WTC11 (cell line): ENCODE results near the gene DSE. TPM values are rescaled to one million over a fixed set of nuclear protein-coding genes. Genes with fewer than 3 reads are reported as not detected.

Experiments
- ATAC-seq: fragments of 200-7000 bp; cut with Tn5 transposase; 2 replicates; pipeline ENCODE4 v1.10.0; 2021; ENCODE audit warnings: mild to moderate bottlenecking, moderate library complexity
- CTCF ChIA-PET: fragments of 300-600 bp; sonication (Branson Sonifier 250); formaldehyde crosslinking; loops from one replicate; lab custom pipeline; 2021; ENCODE audit warnings: antibody characterized with exemption; lab: Charles Lee
- POLR2A ChIA-PET: fragments of 350-600 bp; sonication (Branson Sonifier 250); formaldehyde crosslinking; loops from one replicate; lab custom pipeline; 2021; ENCODE audit warnings: antibody characterized with exemption; lab: Charles Lee
- DNase-seq: peaks from one replicate; pipeline ENCODE4 v3.0.0; 2021; ENCODE audit warnings: low spot score
- H3K27ac Mint-ChIP-seq: 2 replicates; pipeline ENCODE4 v1.8.0; 2021; ENCODE audit warnings: mixed read lengths
- H3K27me3 Mint-ChIP-seq: 2 replicates; pipeline ENCODE4 v1.8.0; 2021; ENCODE audit warnings: low read depth, mild to moderate bottlenecking, moderate library complexity, mixed read lengths
- H3K36me3 Mint-ChIP-seq: 2 replicates; pipeline ENCODE4 v1.8.0; 2021; ENCODE audit warnings: mixed read lengths
- H3K4me1 Mint-ChIP-seq: 2 replicates; pipeline ENCODE4 v1.8.0; 2022; ENCODE audit warnings: mixed read lengths
- H3K4me3 Mint-ChIP-seq: 2 replicates; pipeline ENCODE4 v1.8.0; 2021; ENCODE audit warnings: mild to moderate bottlenecking, moderate library complexity, mixed read lengths
- H3K9me3 Mint-ChIP-seq: 2 replicates; pipeline ENCODE4 v1.8.0; 2021; ENCODE audit warnings: mixed read lengths
- CREB1 ChIP-seq: sonication (generic); formaldehyde crosslinking; IDR thresholded peaks from 2 replicates; pipeline ENCODE4 v1.8.0; 2023; ENCODE audit warnings: mild to moderate bottlenecking, missing genetic modification reagents
- ETV6 ChIP-seq: sonication (generic); formaldehyde crosslinking; IDR thresholded peaks from 2 replicates; pipeline ENCODE4 v1.8.1; 2022; ENCODE audit warnings: mild to moderate bottlenecking, missing genetic modification reagents
- FOXJ3 ChIP-seq: sonication (generic); formaldehyde crosslinking; IDR thresholded peaks from 2 replicates; pipeline ENCODE4 v1.9.0; 2021; ENCODE audit warnings: missing genetic modification reagents, mild to moderate bottlenecking, borderline replicate concordance
- FOXP1 ChIP-seq: sonication (generic); formaldehyde crosslinking; IDR thresholded peaks from 2 replicates; pipeline ENCODE4 v1.8.0; 2022; ENCODE audit warnings: missing genetic modification reagents, mild to moderate bottlenecking, moderate library complexity, borderline replicate concordance
- HMGA2 ChIP-seq: fragments of 250-450 bp; sonication (Bioruptor Pico); IDR thresholded peaks from 2 replicates; pipeline ENCODE4 v1.4.0; 2021; ENCODE audit warnings: mild to moderate bottlenecking, moderate library complexity
- JAZF1 ChIP-seq: fragments of 250-450 bp; sonication (Bioruptor Pico); IDR thresholded peaks from 2 replicates; pipeline ENCODE4 v1.9.0; 2021; ENCODE audit warnings: moderate library complexity, mild to moderate bottlenecking, inconsistent platforms
- MYBL2 ChIP-seq: sonication (generic); formaldehyde crosslinking; IDR thresholded peaks from 2 replicates; pipeline ENCODE4 v1.8.1; 2023; ENCODE audit warnings: mild to moderate bottlenecking, moderate library complexity, missing genetic modification reagents
- NFYB ChIP-seq: sonication (generic); formaldehyde crosslinking; conservative IDR thresholded peaks from 2 replicates; pipeline ENCODE4 v1.8.0; 2022; ENCODE audit warnings: low read depth, missing genetic modification reagents
- NR1H2 ChIP-seq: sonication (generic); formaldehyde crosslinking; IDR thresholded peaks from 2 replicates; pipeline ENCODE4 v1.9.0; 2021; ENCODE audit warnings: mild to moderate bottlenecking, moderate library complexity, missing genetic modification reagents
- PRRX2 ChIP-seq: fragments of 250-450 bp; sonication (Bioruptor Pico); IDR thresholded peaks from 2 replicates; pipeline ENCODE4 v1.8.0; 2021; ENCODE audit warnings: mild to moderate bottlenecking
- RELA ChIP-seq: sonication (generic); formaldehyde crosslinking; IDR thresholded peaks from 2 replicates; pipeline ENCODE4 v1.8.1; 2022; ENCODE audit warnings: missing genetic modification reagents, mild to moderate bottlenecking, borderline replicate concordance
- RORB ChIP-seq: fragments of 250-450 bp; sonication (Bioruptor Pico); IDR thresholded peaks from 2 replicates; pipeline ENCODE4 v1.9.0; 2021; ENCODE audit warnings: mild to moderate bottlenecking
- SP1 ChIP-seq: sonication (generic); formaldehyde crosslinking; conservative IDR thresholded peaks from 2 replicates; pipeline ENCODE4 v1.8.1; 2022; ENCODE audit warnings: missing genetic modification reagents
- TEAD1 ChIP-seq: sonication (generic); formaldehyde crosslinking; IDR thresholded peaks from 2 replicates; pipeline ENCODE4 v1.8.0; 2022; ENCODE audit warnings: mild to moderate bottlenecking, missing genetic modification reagents
- TP53 ChIP-seq: sonication (generic); formaldehyde crosslinking; IDR thresholded peaks from 2 replicates; pipeline ENCODE4 v1.8.1; 2023; ENCODE audit warnings: mild to moderate bottlenecking, missing genetic modification reagents
- ZNF121 ChIP-seq: sonication (generic); formaldehyde crosslinking; IDR thresholded peaks from 2 replicates; pipeline ENCODE4 v1.8.0; 2023; ENCODE audit warnings: missing genetic modification reagents
- ZNF219 ChIP-seq: sonication (generic); formaldehyde crosslinking; IDR thresholded peaks from 2 replicates; pipeline ENCODE4 v1.8.0; 2023; ENCODE audit warnings: missing genetic modification reagents, mild to moderate bottlenecking, borderline replicate concordance
- ZNF263 ChIP-seq: sonication (generic); formaldehyde crosslinking; IDR thresholded peaks from 2 replicates; pipeline ENCODE4 v1.8.1; 2022; ENCODE audit warnings: low read depth, mild to moderate bottlenecking, moderate library complexity, missing genetic modification reagents
- ZNF396 ChIP-seq: fragments of 250-450 bp; sonication (Bioruptor Pico); IDR thresholded peaks from 2 replicates; pipeline ENCODE4 v1.8.0; 2021; ENCODE audit warnings: mild to moderate bottlenecking, moderate library complexity, borderline replicate concordance
- ZNF423 ChIP-seq: fragments of 250-450 bp; sonication (Bioruptor Pico); IDR thresholded peaks from 2 replicates; pipeline ENCODE4 v2.1.2; 2022; ENCODE audit warnings: mild to moderate bottlenecking, moderate library complexity
- total RNA-seq: library from RNA; stranded (reverse); gene quantifications from 3 replicates; pipeline ENCODE4 v1.2.3, GENCODE V29; 2021
- TF ChIP-seq, protein P1 (sequence below): sonication (generic); formaldehyde crosslinking; IDR thresholded peaks from 2 replicates; pipeline ENCODE4 v1.8.1; 2022; ENCODE audit warnings: low read depth, missing genetic modification reagents, borderline replicate concordance
- TF ChIP-seq, protein P2 (sequence below): sonication (generic); formaldehyde crosslinking; conservative IDR thresholded peaks from 2 replicates; pipeline ENCODE4 v1.8.1; 2023; ENCODE audit warnings: mild to moderate bottlenecking, low read depth, missing genetic modification reagents, moderate library complexity
- TF ChIP-seq, protein P3 (sequence below): sonication (generic); formaldehyde crosslinking; IDR thresholded peaks from 2 replicates; pipeline ENCODE4 v1.8.1; 2022; ENCODE audit warnings: mild to moderate bottlenecking, moderate library complexity, missing genetic modification reagents
- TF ChIP-seq, protein P4 (sequence below): fragments of 250-450 bp; sonication (Bioruptor Pico); IDR thresholded peaks from 2 replicates; pipeline ENCODE4 v1.9.0; 2021; ENCODE audit warnings: mild to moderate bottlenecking
- TF ChIP-seq, protein P5 (sequence below): sonication (generic); formaldehyde crosslinking; IDR thresholded peaks from 2 replicates; pipeline ENCODE4 v1.8.0; 2022; ENCODE audit warnings: mild to moderate bottlenecking, missing genetic modification reagents

Gene DSE
- total RNA-seq, 1 experiment from 2014 or later = 78.3 TPM

DNA sequence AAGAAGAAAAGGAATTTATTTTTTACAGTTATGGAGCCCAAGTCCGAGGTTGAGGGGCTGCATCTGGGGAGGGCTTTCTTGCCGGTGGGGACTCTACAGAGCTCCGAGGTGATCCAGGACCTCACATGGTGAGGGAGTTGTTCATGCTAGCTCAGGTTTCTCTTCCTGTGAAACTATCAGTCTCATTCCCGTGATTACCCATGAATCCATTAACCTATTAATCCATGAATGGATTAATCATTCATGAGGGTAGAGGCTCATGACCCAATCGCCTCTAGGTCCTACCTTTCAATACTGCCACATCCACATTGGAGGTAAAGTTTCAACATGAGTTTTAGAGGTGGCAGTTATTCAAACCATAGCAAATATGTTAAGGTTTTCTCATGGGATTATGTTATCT, 3.8 kb downstream of the DSE start:
- no peaks in the 10 kb centered on the region for H3K9me3 Mint-ChIP-seq
- ChIA-PET CTCF (no interaction called here), POLR2A (no interaction called here)

GRCh38 chr6:116375262-116375661, 4.5 kb downstream of the DSE start:
- no peaks in the 10 kb centered on the region for H3K9me3 Mint-ChIP-seq
- 0 out of 2 replicates have a peak, but pooled peaks cover 7% of the 10 kb centered on the region for H3K36me3 Mint-ChIP-seq
- ATAC-seq (no peak), DNase-seq (no peak)
- H3K4me3 Mint-ChIP-seq = no peak overlapping the region
- peak; percentile 87; the same call in 1 of the 2 replicates for TF ChIP-seq ZNF121
- TF ChIP-seq ZNF396 = no peak
- TF ChIP-seq FOXP1 (CRISPR knock-in tag) = no peak
- TF ChIP-seq PRRX2 (CRISPR knock-in tag) = no peak
- H3K4me1 Mint-ChIP-seq = peaks cover 50% of the 10 kb centered on the region
- no peaks in the 10 kb centered on the region for H3K27me3 Mint-ChIP-seq
- ChIA-PET CTCF (interaction anchor here (1.0 kb wide), 1 partner anchor 17 kb away, joined by 3 read pairs; no protein-coding TSS in a partner anchor), POLR2A (no interaction called here)
- H3K27ac Mint-ChIP-seq = no peak overlapping the region

More for the DNA sequence above, 3.8 kb downstream of the DSE start:
- Mint-ChIP-seq H3K4me3 (peak overlapping the region; percentile 2; the same call in 1 of the 2 replicates), H3K27me3 (no peaks in the 10 kb centered on the region), H3K36me3 (0 out of 2 replicates have a peak, but pooled peaks cover 7% of the 10 kb centered on the region), H3K27ac (no peak overlapping the region), H3K4me1 (peaks cover 53% of the 10 kb centered on the region)
- no peak for TF ChIP-seq ZNF263 (CRISPR knock-in tag)
- DNase-seq (no peak), ATAC-seq (no peak)

- CTCF ChIA-PET = interaction anchor here (0.8 to 1.0 kb wide), 2 partner anchors 17 to 89 kb away, joined by 3 to 4 read pairs; no protein-coding TSS in a partner anchor
- no peak for DNase-seq
- Mint-ChIP-seq H3K36me3 (0 out of 2 replicates have a peak, but pooled peaks cover 7% of the 10 kb centered on the region), H3K27ac (peak overlapping the region; percentile 13; the same call in 1 of the 2 replicates)
- POLR2A ChIA-PET = no interaction called here
- ATAC-seq = peak; percentile 19; the same call in 1 of the 2 replicates
- TF ChIP-seq TEAD1 (no peak), TP53 (no peak), RELA (CRISPR knock-in tag) (no peak), PRRX2 (CRISPR knock-in tag) (no peak), ZNF219 (CRISPR knock-in tag) (no peak), RORB (CRISPR knock-in tag) (no peak), MYBL2 (no peak), ETV6 (CRISPR knock-in tag) (no peak)
- TF ChIP-seq, protein P1, sequence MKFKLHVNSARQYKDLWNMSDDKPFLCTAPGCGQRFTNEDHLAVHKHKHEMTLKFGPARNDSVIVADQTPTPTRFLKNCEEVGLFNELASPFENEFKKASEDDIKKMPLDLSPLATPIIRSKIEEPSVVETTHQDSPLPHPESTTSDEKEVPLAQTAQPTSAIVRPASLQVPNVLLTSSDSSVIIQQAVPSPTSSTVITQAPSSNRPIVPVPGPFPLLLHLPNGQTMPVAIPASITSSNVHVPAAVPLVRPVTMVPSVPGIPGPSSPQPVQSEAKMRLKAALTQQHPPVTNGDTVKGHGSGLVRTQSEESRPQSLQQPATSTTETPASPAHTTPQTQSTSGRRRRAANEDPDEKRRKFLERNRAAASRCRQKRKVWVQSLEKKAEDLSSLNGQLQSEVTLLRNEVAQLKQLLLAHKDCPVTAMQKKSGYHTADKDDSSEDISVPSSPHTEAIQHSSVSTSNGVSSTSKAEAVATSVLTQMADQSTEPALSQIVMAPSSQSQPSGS (CRISPR knock-in tag) = no peak
- TF ChIP-seq, protein P2, sequence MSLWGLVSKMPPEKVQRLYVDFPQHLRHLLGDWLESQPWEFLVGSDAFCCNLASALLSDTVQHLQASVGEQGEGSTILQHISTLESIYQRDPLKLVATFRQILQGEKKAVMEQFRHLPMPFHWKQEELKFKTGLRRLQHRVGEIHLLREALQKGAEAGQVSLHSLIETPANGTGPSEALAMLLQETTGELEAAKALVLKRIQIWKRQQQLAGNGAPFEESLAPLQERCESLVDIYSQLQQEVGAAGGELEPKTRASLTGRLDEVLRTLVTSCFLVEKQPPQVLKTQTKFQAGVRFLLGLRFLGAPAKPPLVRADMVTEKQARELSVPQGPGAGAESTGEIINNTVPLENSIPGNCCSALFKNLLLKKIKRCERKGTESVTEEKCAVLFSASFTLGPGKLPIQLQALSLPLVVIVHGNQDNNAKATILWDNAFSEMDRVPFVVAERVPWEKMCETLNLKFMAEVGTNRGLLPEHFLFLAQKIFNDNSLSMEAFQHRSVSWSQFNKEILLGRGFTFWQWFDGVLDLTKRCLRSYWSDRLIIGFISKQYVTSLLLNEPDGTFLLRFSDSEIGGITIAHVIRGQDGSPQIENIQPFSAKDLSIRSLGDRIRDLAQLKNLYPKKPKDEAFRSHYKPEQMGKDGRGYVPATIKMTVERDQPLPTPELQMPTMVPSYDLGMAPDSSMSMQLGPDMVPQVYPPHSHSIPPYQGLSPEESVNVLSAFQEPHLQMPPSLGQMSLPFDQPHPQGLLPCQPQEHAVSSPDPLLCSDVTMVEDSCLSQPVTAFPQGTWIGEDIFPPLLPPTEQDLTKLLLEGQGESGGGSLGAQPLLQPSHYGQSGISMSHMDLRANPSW = no peak
- TF ChIP-seq, protein P3, sequence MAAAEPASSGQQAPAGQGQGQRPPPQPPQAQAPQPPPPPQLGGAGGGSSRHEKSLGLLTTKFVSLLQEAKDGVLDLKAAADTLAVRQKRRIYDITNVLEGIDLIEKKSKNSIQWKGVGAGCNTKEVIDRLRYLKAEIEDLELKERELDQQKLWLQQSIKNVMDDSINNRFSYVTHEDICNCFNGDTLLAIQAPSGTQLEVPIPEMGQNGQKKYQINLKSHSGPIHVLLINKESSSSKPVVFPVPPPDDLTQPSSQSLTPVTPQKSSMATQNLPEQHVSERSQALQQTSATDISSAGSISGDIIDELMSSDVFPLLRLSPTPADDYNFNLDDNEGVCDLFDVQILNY (CRISPR knock-in tag) = no peak
- TF ChIP-seq, all 79 proteins: peak for 0
- Mint-ChIP-seq H3K4me3 (no peak overlapping the region), H3K27me3 (no peaks in the 10 kb centered on the region), H3K9me3 (no peaks in the 10 kb centered on the region), H3K4me1 (peaks cover 54% of the 10 kb centered on the region)
These were observed 5.4 kb downstream of the DSE start for GRCh38 chr6:116376149-116376548.

DNA sequence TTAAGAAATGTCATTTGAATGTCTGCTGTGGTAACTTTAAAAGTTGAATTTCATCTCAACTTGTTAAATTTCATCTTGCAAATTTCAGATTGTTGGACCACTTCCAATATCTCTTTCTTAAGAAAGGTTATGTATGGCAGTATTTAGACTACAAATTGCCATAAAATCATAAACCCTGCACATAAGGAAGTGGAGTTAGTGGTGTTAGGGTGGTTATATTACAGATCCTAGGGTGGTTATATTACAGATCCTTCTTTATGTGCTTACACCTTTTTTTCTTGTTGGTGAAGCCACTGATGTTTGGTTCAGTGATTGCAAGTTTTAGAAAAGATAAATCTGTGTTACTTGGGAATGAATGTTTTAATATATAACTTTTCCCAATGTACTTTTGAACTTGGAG, 9.0 kb downstream of the DSE start:
- POLR2A ChIA-PET = no interaction called here
- ATAC-seq = no peak
- TF ChIP-seq CREB1 (no peak), FOXJ3 (CRISPR knock-in tag) (no peak), NR1H2 (CRISPR knock-in tag) (no peak), JAZF1 (CRISPR knock-in tag) (no peak), SP1 (CRISPR knock-in tag) (no peak), ZNF121 (no peak), HMGA2 (no peak), NFYB (CRISPR knock-in tag) (no peak), ZNF423 (CRISPR knock-in tag) (no peak), TP53 (no peak)
- TF ChIP-seq, protein P4, sequence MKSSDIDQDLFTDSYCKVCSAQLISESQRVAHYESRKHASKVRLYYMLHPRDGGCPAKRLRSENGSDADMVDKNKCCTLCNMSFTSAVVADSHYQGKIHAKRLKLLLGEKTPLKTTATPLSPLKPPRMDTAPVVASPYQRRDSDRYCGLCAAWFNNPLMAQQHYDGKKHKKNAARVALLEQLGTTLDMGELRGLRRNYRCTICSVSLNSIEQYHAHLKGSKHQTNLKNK (CRISPR knock-in tag) = no peak
- TF ChIP-seq, protein P5, sequence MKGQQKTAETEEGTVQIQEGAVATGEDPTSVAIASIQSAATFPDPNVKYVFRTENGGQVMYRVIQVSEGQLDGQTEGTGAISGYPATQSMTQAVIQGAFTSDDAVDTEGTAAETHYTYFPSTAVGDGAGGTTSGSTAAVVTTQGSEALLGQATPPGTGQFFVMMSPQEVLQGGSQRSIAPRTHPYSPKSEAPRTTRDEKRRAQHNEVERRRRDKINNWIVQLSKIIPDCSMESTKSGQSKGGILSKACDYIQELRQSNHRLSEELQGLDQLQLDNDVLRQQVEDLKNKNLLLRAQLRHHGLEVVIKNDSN (CRISPR knock-in tag) = no peak

More for the DNA sequence above, 9.0 kb downstream of the DSE start:
- H3K4me1 Mint-ChIP-seq = peaks cover 55% of the 10 kb centered on the region
- CTCF ChIA-PET = no interaction called here
- H3K36me3 Mint-ChIP-seq = 0 out of 2 replicates have a peak, but pooled peaks cover 3% of the 10 kb centered on the region
- no peaks in the 10 kb centered on the region for H3K27me3 Mint-ChIP-seq
- no peaks in the 10 kb centered on the region for H3K9me3 Mint-ChIP-seq
- DNase-seq = no peak
- H3K27ac Mint-ChIP-seq = no peak overlapping the region
- H3K4me3 Mint-ChIP-seq = no peak overlapping the region
